SU-DHL-6 (cell line): Measurements from ENCODE around the gene RUNX2.

Experiments used
- H2AFZ ChIP-seq: fragments of 200-600 bp; sonication (generic); 2 replicates; pipeline ENCODE4 v1.6.1; 2014; ENCODE audit warnings: low read depth, mild to moderate bottlenecking, moderate library complexity, mixed read lengths, antibody characterized with exemption, low read length; ENCODE audit not compliant: severe bottlenecking
- H3F3A ChIP-seq: fragments of 200-600 bp; shearing (Covaris generic); 2 replicates; pipeline ENCODE4 v1.6.0; 2016; ENCODE audit warnings: antibody characterized with exemption, mild to moderate bottlenecking; ENCODE audit not compliant: insufficient read depth
- H3K27ac ChIP-seq: fragments of 200-600 bp; sonication (generic); 2 replicates; pipeline ENCODE4 v1.5.1; 2016; ENCODE audit warnings: low read depth, mild to moderate bottlenecking, low read length, moderate library complexity, mixed read lengths
- H3K27me3 ChIP-seq: fragments of 200-600 bp; sonication (generic), shearing (Covaris generic); 2 replicates; pipeline ENCODE4 v1.6.0; 2014; ENCODE audit warnings: mild to moderate bottlenecking, low read length
- H3K36me3 ChIP-seq: fragments of 200-600 bp; sonication (generic); 2 replicates; pipeline ENCODE4 v1.6.1; 2014; ENCODE audit warnings: mild to moderate bottlenecking, low read length, mixed read lengths
- H3K4me2 ChIP-seq: fragments of 300-600, 200-600 bp; shearing (Covaris generic), sonication (generic); 2 replicates; pipeline ENCODE4 v1.6.0; 2014; ENCODE audit warnings: low read length, low read depth, mild to moderate bottlenecking; ENCODE audit not compliant: poor library complexity, severe bottlenecking
- H3K4me3 ChIP-seq: fragments of 200-600 bp; sonication (generic); 2 replicates; pipeline ENCODE4 v1.5.1; 2014; ENCODE audit warnings: antibody characterized with exemption, low read length, mild to moderate bottlenecking, mixed read lengths; ENCODE audit not compliant: insufficient read depth, poor library complexity, severe bottlenecking
- H3K79me2 ChIP-seq: fragments of 200-600 bp; sonication (generic); 2 replicates; pipeline ENCODE4 v1.6.1; 2014; ENCODE audit warnings: mild to moderate bottlenecking, low read length, moderate library complexity; ENCODE audit not compliant: insufficient read depth
- H3K9ac ChIP-seq: fragments of 200-600 bp; sonication (generic); 2 replicates; pipeline ENCODE4 v1.7.0; 2014; ENCODE audit warnings: mild to moderate bottlenecking, low read length
- H3K9me2 ChIP-seq: fragments of 200-600 bp; sonication (generic); replicated peaks from 2 replicates; pipeline ENCODE4 v1.6.1; 2014; ENCODE audit warnings: low read length; ENCODE audit not compliant: insufficient read depth
- H3K9me3 ChIP-seq: fragments of 200-600 bp; sonication (generic); 2 replicates; pipeline ENCODE4 v1.6.1; 2014; ENCODE audit warnings: low read length, mixed read lengths; ENCODE audit not compliant: insufficient read depth
- H4K20me1 ChIP-seq: fragments of 200-600 bp; sonication (generic); 2 replicates; pipeline ENCODE4 v1.6.1; 2014; ENCODE audit warnings: low read depth, mild to moderate bottlenecking, antibody characterized with exemption, low read length, moderate library complexity, mixed read lengths
- EZH2phosphoT487 ChIP-seq: fragments of 200-600 bp; sonication (generic), shearing (Covaris generic); conservative IDR thresholded peaks from 2 replicates; pipeline ENCODE4 v1.6.1; 2018; ENCODE audit warnings: mild to moderate bottlenecking, antibody characterized with exemption, low read length, moderate library complexity, mixed read lengths
- TF ChIP-seq, protein P1 (sequence below): fragments of 200-600 bp; sonication (generic); IDR thresholded peaks from one replicate; pipeline ENCODE4 v1.5.1; 2017; ENCODE audit warnings: antibody characterized with exemption, mild to moderate bottlenecking, low read length, moderate library complexity; ENCODE audit not compliant: insufficient read depth, poor library complexity, severe bottlenecking

The RUNX2 gene

DNA sequence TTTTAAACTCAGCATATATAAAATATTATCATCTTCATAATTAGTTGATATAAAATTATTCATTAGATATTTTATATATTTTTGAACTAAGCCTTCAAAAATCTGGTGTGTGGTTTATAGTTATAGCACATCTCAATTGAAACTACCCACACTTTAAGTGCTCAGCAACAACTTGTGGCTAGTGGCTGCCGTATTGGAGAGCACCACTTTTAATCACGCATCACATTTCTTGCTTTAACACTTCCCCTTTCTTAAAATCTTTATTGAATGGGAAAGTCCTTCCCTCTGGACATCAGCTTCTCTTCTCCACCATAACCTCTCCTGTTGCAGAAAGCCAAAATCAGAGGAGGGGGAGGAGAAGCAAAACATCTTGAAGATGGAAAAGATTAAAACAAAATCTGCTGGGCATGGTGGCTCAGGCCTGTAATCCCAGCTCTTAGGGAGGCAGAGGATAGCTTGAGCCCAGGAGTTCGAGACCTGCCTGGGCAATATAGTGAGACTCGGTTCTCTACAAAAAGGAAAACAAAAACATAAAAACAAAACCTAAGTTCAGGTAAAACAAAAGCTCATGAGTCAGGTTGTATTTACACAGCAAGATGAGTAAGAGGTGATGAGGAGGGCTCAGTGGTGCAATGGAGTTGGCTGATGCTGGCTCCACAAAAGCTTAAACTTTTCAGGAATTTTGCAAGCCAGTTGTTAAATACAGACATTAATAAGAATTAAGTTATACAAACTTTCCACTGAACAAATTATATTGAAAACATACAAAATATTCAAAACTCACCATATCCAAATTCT lies 286.6 kb downstream of the RUNX2 start:
- no peak for TF ChIP-seq EZH2phosphoT487
- TF ChIP-seq, protein P1, sequence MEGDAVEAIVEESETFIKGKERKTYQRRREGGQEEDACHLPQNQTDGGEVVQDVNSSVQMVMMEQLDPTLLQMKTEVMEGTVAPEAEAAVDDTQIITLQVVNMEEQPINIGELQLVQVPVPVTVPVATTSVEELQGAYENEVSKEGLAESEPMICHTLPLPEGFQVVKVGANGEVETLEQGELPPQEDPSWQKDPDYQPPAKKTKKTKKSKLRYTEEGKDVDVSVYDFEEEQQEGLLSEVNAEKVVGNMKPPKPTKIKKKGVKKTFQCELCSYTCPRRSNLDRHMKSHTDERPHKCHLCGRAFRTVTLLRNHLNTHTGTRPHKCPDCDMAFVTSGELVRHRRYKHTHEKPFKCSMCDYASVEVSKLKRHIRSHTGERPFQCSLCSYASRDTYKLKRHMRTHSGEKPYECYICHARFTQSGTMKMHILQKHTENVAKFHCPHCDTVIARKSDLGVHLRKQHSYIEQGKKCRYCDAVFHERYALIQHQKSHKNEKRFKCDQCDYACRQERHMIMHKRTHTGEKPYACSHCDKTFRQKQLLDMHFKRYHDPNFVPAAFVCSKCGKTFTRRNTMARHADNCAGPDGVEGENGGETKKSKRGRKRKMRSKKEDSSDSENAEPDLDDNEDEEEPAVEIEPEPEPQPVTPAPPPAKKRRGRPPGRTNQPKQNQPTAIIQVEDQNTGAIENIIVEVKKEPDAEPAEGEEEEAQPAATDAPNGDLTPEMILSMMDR = no peak
- Histone ChIP-seq H3K27me3 (no peaks in the 10 kb centered on the region), H3K36me3 (no peaks in the 10 kb centered on the region), H3K9ac (no peak overlapping the region), H2AFZ (no peak overlapping the region), H3K27ac (no peak overlapping the region), H3F3A (no peaks in the 10 kb centered on the region), H4K20me1 (no peaks in the 10 kb centered on the region), H3K79me2 (no peaks in the 10 kb centered on the region), H3K9me2 (no peaks in the 10 kb centered on the region), H3K4me2 (no peak overlapping the region), H3K9me3 (peaks cover 5% of the 10 kb centered on the region; the same call in 1 of the 2 replicates), H3K4me3 (no peak overlapping the region)

DNA sequence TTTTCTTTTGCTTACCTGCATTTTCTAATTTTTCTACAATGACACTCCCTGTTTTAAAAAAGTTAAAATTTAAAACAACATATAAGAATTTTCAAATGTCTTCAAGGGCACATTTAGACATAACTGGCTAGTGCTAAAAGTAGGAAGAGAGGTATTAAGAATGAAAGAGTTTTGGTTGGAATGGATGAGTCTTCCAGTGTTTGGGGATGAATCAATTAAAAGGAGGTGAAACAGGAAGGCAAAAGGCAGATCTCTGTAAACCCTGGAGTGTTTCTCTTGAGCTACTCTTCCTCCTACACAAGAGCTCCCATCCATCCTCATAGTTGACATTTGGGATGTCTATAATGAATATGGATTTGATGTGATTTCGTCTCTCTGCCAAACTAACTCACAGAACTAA lies 288.1 kb downstream of the RUNX2 start:
- Histone ChIP-seq H3K9me2 (no peaks in the 10 kb centered on the region), H3K36me3 (no peaks in the 10 kb centered on the region), H3K27me3 (no peaks in the 10 kb centered on the region), H3K4me2 (no peak overlapping the region), H2AFZ (no peak overlapping the region), H3K4me3 (no peak overlapping the region), H3K9me3 (peaks cover 5% of the 10 kb centered on the region; the same call in 1 of the 2 replicates), H3K79me2 (no peaks in the 10 kb centered on the region), H4K20me1 (no peaks in the 10 kb centered on the region), H3K9ac (no peak overlapping the region), H3K27ac (no peak overlapping the region), H3F3A (no peaks in the 10 kb centered on the region)
- no peak for TF ChIP-seq EZH2phosphoT487
- TF ChIP-seq, protein P1 = no peak

DNA sequence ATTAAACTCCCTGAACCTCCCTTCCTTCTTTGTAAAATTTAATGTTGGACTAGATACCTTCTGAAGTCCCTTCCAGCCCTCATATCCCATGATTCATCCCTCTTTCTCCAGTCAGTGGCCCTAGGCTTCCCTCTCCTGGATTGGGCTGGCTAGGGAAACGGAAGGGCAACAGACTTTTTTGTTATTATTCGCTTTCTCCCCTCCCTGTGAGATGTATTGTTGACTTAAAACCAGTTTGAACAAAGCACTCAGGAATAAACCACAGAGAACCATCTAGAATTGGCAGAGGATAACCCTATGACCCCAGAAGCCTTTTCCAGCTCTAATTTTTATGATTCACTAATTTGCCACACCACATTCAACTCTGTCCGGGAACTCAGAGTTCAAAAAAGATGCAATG lies 289.3 kb downstream of the RUNX2 start:
- Histone ChIP-seq H3K9ac (no peak overlapping the region), H3K27ac (no peak overlapping the region), H3K79me2 (no peaks in the 10 kb centered on the region), H2AFZ (no peak overlapping the region), H3K4me2 (no peak overlapping the region), H3K9me3 (peaks cover 5% of the 10 kb centered on the region; the same call in 1 of the 2 replicates), H3K36me3 (no peaks in the 10 kb centered on the region), H3K9me2 (no peaks in the 10 kb centered on the region), H3K27me3 (no peaks in the 10 kb centered on the region), H3K4me3 (no peak overlapping the region), H3F3A (no peaks in the 10 kb centered on the region), H4K20me1 (no peaks in the 10 kb centered on the region)
- TF ChIP-seq, protein P1 = no peak
- TF ChIP-seq EZH2phosphoT487 = no peak
